ENCODE measurements around the gene FMNL2.

FMNL2 gene

DNA sequence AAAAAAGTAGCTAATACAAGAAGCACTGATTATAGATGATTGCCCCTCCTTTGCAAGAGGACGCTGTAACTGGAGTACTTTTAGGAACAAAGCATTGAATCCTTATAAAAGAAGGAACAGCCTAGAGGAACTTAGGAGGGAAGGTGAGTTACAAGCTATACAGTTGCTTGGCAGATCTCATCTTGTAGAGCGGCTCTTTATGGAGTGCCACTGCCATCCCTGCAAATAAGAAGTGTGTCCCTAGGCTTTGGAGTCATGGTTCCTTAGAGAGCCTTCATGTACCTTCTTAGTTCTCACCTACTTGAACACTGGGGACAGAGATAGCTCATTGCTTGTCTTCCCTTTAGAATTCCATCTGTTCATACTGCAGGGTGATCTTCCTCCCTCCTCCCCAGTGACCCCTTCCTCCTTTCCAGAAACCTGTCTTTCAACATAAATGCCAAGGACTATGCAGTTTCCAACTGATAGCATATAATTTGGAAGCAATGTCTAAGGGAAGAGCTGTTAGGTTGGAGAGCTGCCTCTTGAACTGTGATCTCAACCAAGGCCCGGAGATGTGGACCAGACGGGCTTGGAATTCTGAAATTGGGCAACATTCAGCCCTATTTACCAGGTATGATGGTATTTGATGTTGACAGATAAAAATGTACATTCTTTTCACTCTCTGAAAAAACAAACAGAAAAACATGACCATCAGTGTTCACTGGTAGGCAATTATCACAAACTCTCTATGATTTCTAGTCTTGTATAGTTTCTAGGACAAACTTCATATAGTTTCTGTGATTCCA is 7.5 kb downstream of the FMNL2 start:
- Histone ChIP-seq H3K27me3 (ENCODE audit: control insufficient read depth, insufficient read depth, low read length) (peaks cover under 1% of the 10 kb centered on the region), H3K9ac (ENCODE audit: low read length) (no peak overlapping the region), H3K27ac (ENCODE audit: low read length) (no peak overlapping the region), H3K9me3 (ENCODE audit: control insufficient read depth, low read depth, low read length) (no peaks in the 10 kb centered on the region), H3K4me3 (ENCODE audit: low read length) (no peak overlapping the region), H3K36me3 (ENCODE audit: control insufficient read depth, low read depth, low read length) (no peaks in the 10 kb centered on the region), H3K4me1 (ENCODE audit: control insufficient read depth, low read depth, low read length) (peaks cover 17% of the 10 kb centered on the region)

DNA sequence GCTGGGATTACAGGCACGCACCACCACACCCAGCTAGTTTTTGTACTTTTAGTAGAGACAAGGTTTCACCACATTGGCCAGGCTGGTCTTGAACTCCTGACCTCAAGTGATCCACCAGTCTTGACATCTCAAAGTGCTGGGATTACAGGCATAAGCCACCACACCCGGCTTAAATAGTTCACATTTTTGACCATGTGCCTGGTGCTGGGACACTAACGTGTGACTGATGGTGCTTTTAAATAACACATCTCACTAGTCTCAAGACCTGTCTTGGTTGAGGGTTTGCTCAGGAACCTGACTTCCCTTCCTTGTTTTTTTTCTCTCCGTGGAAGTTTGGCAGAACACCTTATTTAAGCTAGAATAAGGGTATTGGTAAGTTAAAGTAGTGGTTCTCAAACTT is 8.5 kb downstream of the FMNL2 start:
- Histone ChIP-seq H3K9me3 (ENCODE audit: control insufficient read depth, low read depth, low read length) (no peaks in the 10 kb centered on the region), H3K9ac (ENCODE audit: low read length) (no peak overlapping the region), H3K36me3 (ENCODE audit: control insufficient read depth, low read depth, low read length) (no peaks in the 10 kb centered on the region), H3K4me3 (ENCODE audit: low read length) (no peak overlapping the region), H3K27me3 (ENCODE audit: control insufficient read depth, insufficient read depth, low read length) (no peaks in the 10 kb centered on the region), H3K27ac (ENCODE audit: low read length) (no peak overlapping the region), H3K4me1 (ENCODE audit: control insufficient read depth, low read depth, low read length) (peaks cover 7% of the 10 kb centered on the region)

DNA sequence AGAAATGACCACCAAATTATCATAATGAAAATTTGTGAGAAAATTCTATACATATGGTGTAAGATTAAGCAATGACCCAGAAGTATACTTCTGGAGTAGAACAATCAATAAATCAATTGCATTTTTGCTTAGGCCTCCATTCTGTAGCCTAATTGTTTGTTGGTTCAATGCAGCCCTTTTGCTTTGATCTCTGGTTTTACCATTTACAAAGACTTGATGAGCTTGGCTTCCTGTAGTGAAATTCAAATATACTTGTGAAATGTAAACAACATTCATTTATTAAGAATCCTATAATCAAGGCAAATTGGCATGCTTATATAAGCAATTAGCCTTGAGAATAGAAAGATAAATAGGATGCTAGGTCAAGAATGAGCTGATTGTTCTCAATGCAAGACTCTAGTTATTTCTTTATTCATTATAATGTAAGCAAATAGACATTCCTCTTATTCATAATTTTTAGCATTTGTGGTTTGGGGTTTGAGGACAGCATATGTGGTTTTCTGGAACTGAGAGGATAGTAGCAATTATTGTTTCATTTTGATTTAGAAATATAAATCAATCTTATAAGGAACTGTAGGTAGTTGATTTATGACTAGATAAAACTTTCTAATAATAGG is 9.7 kb downstream of the FMNL2 start:
- H3K36me3 ChIP-seq (ENCODE audit: control insufficient read depth, low read depth, low read length): no peaks in the 10 kb centered on the region
- H3K27me3 ChIP-seq (ENCODE audit: control insufficient read depth, insufficient read depth, low read length): no peaks in the 10 kb centered on the region
- H3K27ac ChIP-seq (ENCODE audit: low read length): no peak overlapping the region
- no peak overlapping the region for H3K9ac ChIP-seq (ENCODE audit: low read length)
- H3K9me3 ChIP-seq (ENCODE audit: control insufficient read depth, low read depth, low read length): no peaks in the 10 kb centered on the region
- peaks cover 6% of the 10 kb centered on the region for H3K4me1 ChIP-seq (ENCODE audit: control insufficient read depth, low read depth, low read length)
- no peak overlapping the region for H3K4me3 ChIP-seq (ENCODE audit: low read length)

DNA sequence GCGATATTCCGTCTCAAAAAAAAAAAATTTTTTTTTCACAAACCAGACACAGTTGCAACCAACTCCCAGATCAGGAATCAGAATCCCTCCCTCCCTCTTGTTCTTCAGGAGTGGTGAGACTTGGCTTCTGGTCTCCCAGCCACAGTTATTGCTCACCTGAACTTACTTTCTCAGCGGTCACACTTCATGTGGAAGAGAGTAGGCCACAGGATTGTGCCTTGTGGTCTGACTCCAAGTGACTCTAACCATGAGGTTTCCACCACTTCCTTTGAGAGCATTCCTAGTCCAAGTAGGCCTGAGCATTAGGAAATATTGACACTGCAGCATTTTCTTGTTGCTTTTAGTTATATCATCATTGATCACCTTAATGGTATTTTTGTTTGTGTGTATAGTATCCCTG is 12.1 kb downstream of the FMNL2 start:
- H3K36me3 ChIP-seq (ENCODE audit: control insufficient read depth, low read depth, low read length): no peaks in the 10 kb centered on the region
- no peak overlapping the region for H3K9ac ChIP-seq (ENCODE audit: low read length)
- H3K4me1 ChIP-seq (ENCODE audit: control insufficient read depth, low read depth, low read length): peaks cover 6% of the 10 kb centered on the region
- no peak overlapping the region for H3K4me3 ChIP-seq (ENCODE audit: low read length)
- no peaks in the 10 kb centered on the region for H3K27me3 ChIP-seq (ENCODE audit: control insufficient read depth, insufficient read depth, low read length)
- H3K27ac ChIP-seq (ENCODE audit: low read length): no peak overlapping the region
- H3K9me3 ChIP-seq (ENCODE audit: control insufficient read depth, low read depth, low read length): no peaks in the 10 kb centered on the region

DNA sequence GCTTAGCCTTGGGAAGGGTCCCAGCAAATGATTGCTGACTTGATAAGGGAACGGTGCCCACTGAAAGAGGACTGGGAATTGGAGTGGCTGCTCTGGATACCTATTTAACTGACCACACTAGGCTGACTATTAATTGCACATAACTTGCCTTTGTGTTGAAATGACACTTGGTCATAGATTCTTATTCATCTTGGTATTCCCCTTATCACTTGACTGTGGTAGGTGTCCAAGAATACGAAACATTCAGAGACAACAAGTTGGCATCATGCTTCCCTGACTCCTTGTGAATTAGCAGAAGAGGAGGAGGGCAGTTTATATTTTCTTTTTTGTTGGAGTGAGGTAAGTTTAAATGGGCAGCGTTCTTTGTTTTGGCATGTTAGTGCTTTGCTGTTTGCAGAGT is 13.4 kb downstream of the FMNL2 start:
- H3K27me3 ChIP-seq (ENCODE audit: control insufficient read depth, insufficient read depth, low read length): no peaks in the 10 kb centered on the region
- H3K36me3 ChIP-seq (ENCODE audit: control insufficient read depth, low read depth, low read length): no peaks in the 10 kb centered on the region
- no peak overlapping the region for H3K27ac ChIP-seq (ENCODE audit: low read length)

DNA sequence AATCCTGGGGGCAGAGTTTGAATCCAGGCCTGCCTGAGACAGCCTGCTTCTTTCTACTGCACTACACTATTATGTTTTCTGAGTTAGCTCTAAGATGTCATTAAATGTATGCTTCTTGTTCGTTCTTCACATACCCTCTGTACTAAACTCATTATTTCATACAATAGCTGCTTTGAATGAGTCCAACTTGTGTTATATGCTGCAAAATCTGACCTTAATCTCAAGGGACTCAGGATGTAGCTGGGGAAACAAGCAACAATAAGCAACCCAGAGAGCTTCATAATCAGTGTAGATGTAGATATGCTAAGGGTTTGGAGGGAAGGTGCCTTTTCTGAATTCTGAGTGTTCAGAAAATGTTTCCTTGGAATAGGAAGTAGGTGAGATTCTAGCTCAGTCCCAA is 14.4 kb downstream of the FMNL2 start:
- Histone ChIP-seq H3K36me3 (ENCODE audit: control insufficient read depth, low read depth, low read length) (no peaks in the 10 kb centered on the region), H3K4me3 (ENCODE audit: low read length) (no peak overlapping the region), H3K9ac (ENCODE audit: low read length) (no peak overlapping the region), H3K27me3 (ENCODE audit: control insufficient read depth, insufficient read depth, low read length) (no peaks in the 10 kb centered on the region), H3K4me1 (ENCODE audit: control insufficient read depth, low read depth, low read length) (peaks cover 3% of the 10 kb centered on the region), H3K27ac (ENCODE audit: low read length) (no peak overlapping the region), H3K9me3 (ENCODE audit: control insufficient read depth, low read depth, low read length) (no peaks in the 10 kb centered on the region)

More for the DNA sequence above, 13.4 kb downstream of the FMNL2 start:
- Histone ChIP-seq H3K9me3 (ENCODE audit: control insufficient read depth, low read depth, low read length) (no peaks in the 10 kb centered on the region), H3K9ac (ENCODE audit: low read length) (no peak overlapping the region), H3K4me3 (ENCODE audit: low read length) (no peak overlapping the region), H3K4me1 (ENCODE audit: control insufficient read depth, low read depth, low read length) (peaks cover 6% of the 10 kb centered on the region)

DNA sequence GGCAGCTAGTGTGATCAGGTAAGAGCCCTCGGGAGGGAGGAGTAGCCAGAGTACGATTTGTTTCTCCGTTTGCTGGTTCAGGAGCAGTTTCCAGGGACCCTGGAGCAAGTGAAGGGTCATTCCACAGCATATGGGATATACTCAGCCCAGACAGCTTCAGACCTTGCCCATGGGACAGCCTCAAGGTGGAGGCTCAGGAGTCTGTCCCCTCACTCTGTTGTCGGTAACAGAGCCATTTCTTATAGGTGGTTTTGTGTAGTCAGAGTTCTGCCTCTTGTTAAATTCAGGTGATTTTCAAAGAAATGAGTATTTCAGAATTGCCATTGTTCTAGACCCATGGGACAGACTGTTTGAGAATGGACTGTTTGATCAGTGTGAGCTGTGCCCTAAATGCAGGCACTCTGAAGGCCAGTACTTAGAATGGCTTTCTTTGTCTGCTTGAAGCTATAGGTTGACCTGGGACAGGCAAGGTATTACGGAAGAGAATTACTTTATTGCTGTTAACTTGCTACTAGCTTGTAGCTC is 15.2 kb downstream of the FMNL2 start:
- no peak overlapping the region for H3K27ac ChIP-seq (ENCODE audit: low read length)
- no peak overlapping the region for H3K9ac ChIP-seq (ENCODE audit: low read length)
- H3K27me3 ChIP-seq (ENCODE audit: control insufficient read depth, insufficient read depth, low read length): no peaks in the 10 kb centered on the region
- H3K9me3 ChIP-seq (ENCODE audit: control insufficient read depth, low read depth, low read length): no peaks in the 10 kb centered on the region
- no peaks in the 10 kb centered on the region for H3K4me1 ChIP-seq (ENCODE audit: control insufficient read depth, low read depth, low read length)
- no peak overlapping the region for H3K4me3 ChIP-seq (ENCODE audit: low read length)
- H3K36me3 ChIP-seq (ENCODE audit: control insufficient read depth, low read depth, low read length): no peaks in the 10 kb centered on the region

DNA sequence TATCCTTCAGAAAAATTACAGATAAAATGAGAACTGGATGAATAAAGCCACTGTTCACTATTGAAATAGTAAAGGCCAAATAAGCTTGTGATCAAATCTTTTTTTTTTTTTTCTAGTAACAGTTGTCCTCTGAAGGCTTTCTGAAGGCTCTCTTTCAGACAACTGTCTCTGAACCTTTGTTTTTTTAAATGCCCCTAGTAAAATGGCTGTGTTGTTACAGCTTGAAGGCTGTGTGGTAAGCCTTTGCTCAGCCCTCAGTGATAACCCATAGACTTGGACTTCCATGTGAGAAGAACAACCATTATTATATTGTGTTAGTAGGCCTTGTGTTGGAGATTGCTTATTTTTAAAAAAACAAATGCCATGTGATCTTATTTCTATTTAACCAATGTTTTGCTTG is 17.6 kb downstream of the FMNL2 start:
- no peaks in the 10 kb centered on the region for H3K36me3 ChIP-seq (ENCODE audit: control insufficient read depth, low read depth, low read length)
- no peak overlapping the region for H3K4me3 ChIP-seq (ENCODE audit: low read length)
- H3K9ac ChIP-seq (ENCODE audit: low read length): no peak overlapping the region
- H3K27ac ChIP-seq (ENCODE audit: low read length): no peak overlapping the region
- no peaks in the 10 kb centered on the region for H3K4me1 ChIP-seq (ENCODE audit: control insufficient read depth, low read depth, low read length)
- no peaks in the 10 kb centered on the region for H3K9me3 ChIP-seq (ENCODE audit: control insufficient read depth, low read depth, low read length)
- H3K27me3 ChIP-seq (ENCODE audit: control insufficient read depth, insufficient read depth, low read length): no peaks in the 10 kb centered on the region

DNA sequence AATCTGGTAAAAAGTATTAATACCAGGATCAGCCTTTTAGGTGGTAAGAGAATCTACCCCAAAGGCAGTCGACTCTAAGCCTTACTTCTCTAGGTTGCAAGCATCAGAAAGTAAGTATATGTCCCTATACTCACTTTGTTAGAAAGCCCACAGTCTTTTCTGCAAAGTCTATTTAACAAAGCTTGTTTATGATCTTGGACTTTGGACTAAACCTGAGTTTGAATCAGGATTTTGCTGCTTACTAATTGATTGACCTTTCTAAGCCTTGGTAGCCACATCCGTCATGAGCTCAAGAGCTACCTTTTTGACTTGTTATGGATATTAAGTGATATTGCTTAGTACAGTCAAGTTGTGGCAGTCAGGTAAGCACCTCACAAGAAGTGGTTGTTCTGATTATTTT is 18.4 kb downstream of the FMNL2 start:
- Histone ChIP-seq H3K36me3 (ENCODE audit: control insufficient read depth, low read depth, low read length) (no peaks in the 10 kb centered on the region), H3K4me3 (ENCODE audit: low read length) (no peak overlapping the region), H3K9me3 (ENCODE audit: control insufficient read depth, low read depth, low read length) (no peaks in the 10 kb centered on the region), H3K4me1 (ENCODE audit: control insufficient read depth, low read depth, low read length) (no peaks in the 10 kb centered on the region), H3K27me3 (ENCODE audit: control insufficient read depth, insufficient read depth, low read length) (no peaks in the 10 kb centered on the region), H3K9ac (ENCODE audit: low read length) (no peak overlapping the region), H3K27ac (ENCODE audit: low read length) (no peak overlapping the region)

DNA sequence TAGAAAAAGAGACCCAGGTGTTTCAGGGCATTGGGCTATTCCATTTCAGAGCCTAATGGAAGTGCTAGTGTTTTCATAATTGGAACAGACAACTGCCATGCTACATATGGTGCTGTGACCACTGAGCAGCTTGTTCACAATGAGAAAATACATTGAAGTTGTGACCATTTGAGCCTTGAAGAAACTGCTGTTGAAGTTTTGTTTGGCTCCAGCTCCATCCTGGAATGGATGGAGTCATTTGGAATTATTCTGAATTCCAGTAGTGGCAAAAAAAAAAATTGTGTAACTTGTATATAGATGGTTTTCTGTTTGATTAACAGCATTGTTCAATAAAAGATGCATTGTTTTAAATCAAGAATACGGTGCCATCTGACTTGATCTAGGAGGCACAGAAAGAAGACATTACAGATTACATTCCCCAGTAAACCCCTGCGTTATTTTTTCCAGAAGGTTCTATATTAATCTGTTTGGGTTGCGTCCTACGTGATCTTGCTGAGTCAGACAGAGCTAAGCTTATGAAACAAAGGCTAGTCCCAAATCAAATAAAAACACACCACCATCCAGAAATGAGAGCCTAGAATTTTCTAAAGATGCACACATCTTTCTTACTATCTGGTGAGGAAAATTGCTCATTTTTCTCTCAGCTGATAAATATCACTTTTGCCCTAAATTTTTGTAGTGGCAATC is 19.2 kb downstream of the FMNL2 start:
- H3K4me1 ChIP-seq (ENCODE audit: control insufficient read depth, low read depth, low read length): no peaks in the 10 kb centered on the region
- H3K27me3 ChIP-seq (ENCODE audit: control insufficient read depth, insufficient read depth, low read length): no peaks in the 10 kb centered on the region
- no peaks in the 10 kb centered on the region for H3K36me3 ChIP-seq (ENCODE audit: control insufficient read depth, low read depth, low read length)
- H3K9ac ChIP-seq (ENCODE audit: low read length): no peak overlapping the region
- no peak overlapping the region for H3K27ac ChIP-seq (ENCODE audit: low read length)
- no peaks in the 10 kb centered on the region for H3K9me3 ChIP-seq (ENCODE audit: control insufficient read depth, low read depth, low read length)
- H3K4me3 ChIP-seq (ENCODE audit: low read length): no peak overlapping the region

DNA sequence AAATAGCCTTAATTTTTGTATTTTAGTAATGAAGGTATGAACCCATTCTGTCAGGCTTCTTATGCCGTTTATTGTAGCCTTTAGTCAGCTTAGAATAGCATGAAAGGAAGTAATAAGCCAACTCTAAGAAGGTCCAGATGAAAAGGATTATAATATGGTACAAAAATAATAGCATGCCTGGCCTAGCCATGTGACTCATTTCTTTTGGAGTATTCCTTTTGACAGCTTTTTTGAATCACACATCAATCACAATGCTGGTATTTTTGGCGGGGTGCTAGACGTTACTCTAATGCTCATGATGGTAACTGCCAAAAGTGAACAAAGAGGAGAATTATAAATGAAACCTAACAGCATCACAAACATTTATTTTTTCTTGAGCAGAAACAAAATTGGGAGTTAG is 19.9 kb downstream of the FMNL2 start:
- Histone ChIP-seq H3K27ac (ENCODE audit: low read length) (no peak overlapping the region), H3K36me3 (ENCODE audit: control insufficient read depth, low read depth, low read length) (no peaks in the 10 kb centered on the region), H3K9me3 (ENCODE audit: control insufficient read depth, low read depth, low read length) (no peaks in the 10 kb centered on the region), H3K27me3 (ENCODE audit: control insufficient read depth, insufficient read depth, low read length) (no peaks in the 10 kb centered on the region), H3K9ac (ENCODE audit: low read length) (no peak overlapping the region), H3K4me3 (ENCODE audit: low read length) (no peak overlapping the region), H3K4me1 (ENCODE audit: control insufficient read depth, low read depth, low read length) (no peaks in the 10 kb centered on the region)

Data from iPS-18a (cell line).